Measurements from ENCODE around the gene DEFB123. TPM values are rescaled to one million over a fixed set of nuclear protein-coding genes. Genes with fewer than 3 reads are reported as not detected.

Gene DEFB123
- polyA plus RNA-seq, 1 of the 3 experiments (the other 2 are of a cell fraction), result not detected

DNA sequence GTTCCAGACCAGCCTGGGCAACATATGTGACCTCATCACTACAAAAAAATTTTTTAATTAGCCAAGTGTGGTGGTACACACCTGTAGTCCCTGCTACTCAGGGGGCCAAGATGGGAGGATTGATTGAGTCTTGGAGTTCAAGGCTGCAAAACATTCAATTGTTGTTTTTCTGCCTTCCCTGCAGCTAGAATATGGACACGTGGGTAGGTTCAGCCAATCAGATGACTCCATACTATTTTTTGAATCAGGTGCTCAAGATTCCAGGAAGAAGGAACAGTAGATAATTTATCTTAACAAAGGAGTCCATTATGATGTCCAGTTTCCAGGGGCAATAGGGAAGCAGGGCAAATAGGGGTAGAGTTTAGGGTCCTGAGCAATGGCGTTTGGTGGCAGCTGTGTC is 47.6 kb upstream of the DEFB123 start (continued):
- TF ChIP-seq MEF2A (IDR thresholded peaks at IDR 0.05; ENCODE audit: borderline replicate concordance, low read depth), result no peak

DNA sequence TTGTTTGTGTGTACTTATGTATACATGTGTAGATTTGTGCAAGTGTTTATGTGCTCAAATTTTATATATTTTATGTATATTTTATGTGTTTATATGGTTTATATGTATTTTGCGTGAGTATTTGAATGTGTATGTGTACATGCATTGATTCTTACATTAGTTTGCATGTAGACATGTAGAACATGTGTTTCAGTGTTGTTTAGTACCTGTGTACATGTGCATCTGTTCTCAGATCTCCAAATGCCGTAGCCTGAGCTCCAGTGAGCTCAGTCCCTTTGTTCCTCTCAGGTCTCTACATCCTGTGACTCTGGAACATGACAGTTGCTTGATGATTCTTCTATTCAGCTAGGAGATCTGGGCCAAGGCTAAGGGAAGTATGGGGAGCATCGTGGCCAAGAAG is 45.5 kb upstream of the DEFB123 start:
- Histone ChIP-seq H3K36me3 (replicated peaks in 1 of 2; ENCODE audit: control insufficient read depth in 1 of 2, insufficient read depth in 2 of 2, low read length in 1 of 2) (no peaks in the 10 kb centered on the region), H3K27me3 (ENCODE audit: insufficient read depth) (no peaks in the 10 kb centered on the region; the same call in 1 of the 2 replicates), H3K9me3 (no peaks in the 10 kb centered on the region), H3K9me2 (no peaks in the 10 kb centered on the region), H3K4me2 (no peak overlapping the region), H3K9ac (no peak overlapping the region), H4K20me1 (ENCODE audit: insufficient read depth) (no peaks in the 10 kb centered on the region), H3F3A (replicated peaks; ENCODE audit: insufficient read depth) (no peaks in the 10 kb centered on the region), H2AFZ (ENCODE audit: low read depth) (no peak overlapping the region), H3K27ac (ENCODE audit: low read depth in 2 of 2, low read length in 1 of 2) (no peak overlapping the region), H3K79me2 (ENCODE audit: insufficient read depth) (no peaks in the 10 kb centered on the region), H3K4me1 (ENCODE audit: control insufficient read depth in 1 of 2, insufficient read depth in 2 of 2, low read depth in 1 of 2, low read length in 1 of 2) (no peaks in the 10 kb centered on the region), H3K4me3 (ENCODE audit: low read depth in 2 of 2, low read length in 1 of 2) (no peak overlapping the region)
- DNase-seq, result no peak
- POLR2A ChIA-PET, result no interaction called here
- TF ChIP-seq TAF1 (IDR thresholded peaks at IDR 0.05; ENCODE audit: borderline replicate concordance, low read depth, low read length) (no peak), EP300 (IDR thresholded peaks at IDR 0.05; ENCODE audit: borderline replicate concordance in 1 of 2, low read depth in 1 of 2, low read length in 1 of 2) (no peak), RCOR1 (IDR thresholded peaks at IDR 0.05; ENCODE audit: low read length) (no peak), SIN3A (IDR thresholded peaks at IDR 0.05; ENCODE audit: borderline replicate concordance, low read depth, low read length) (no peak), NFIC (IDR thresholded peaks at IDR 0.05; ENCODE audit: borderline replicate concordance) (no peak), RXRA (IDR thresholded peaks at IDR 0.05; ENCODE audit: borderline replicate concordance, low read depth) (no peak), MEF2A (IDR thresholded peaks at IDR 0.05; ENCODE audit: borderline replicate concordance, low read depth) (no peak), YY1 (IDR thresholded peaks at IDR 0.05; ENCODE audit: low read depth) (no peak), CHD2 (IDR thresholded peaks at IDR 0.05; ENCODE audit: low read length, partially characterized antibody) (no peak)
- TF ChIP-seq, protein P1, sequence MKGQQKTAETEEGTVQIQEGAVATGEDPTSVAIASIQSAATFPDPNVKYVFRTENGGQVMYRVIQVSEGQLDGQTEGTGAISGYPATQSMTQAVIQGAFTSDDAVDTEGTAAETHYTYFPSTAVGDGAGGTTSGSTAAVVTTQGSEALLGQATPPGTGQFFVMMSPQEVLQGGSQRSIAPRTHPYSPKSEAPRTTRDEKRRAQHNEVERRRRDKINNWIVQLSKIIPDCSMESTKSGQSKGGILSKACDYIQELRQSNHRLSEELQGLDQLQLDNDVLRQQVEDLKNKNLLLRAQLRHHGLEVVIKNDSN (IDR thresholded peaks at IDR 0.05; ENCODE audit: borderline replicate concordance, low read depth), result no peak
- CTCF ChIA-PET, result no interaction called here
- 2% methylated on average over 3 of the region's 3 CpGs for WGBS (ENCODE audit: low lambda C conversion rate)

DNA sequence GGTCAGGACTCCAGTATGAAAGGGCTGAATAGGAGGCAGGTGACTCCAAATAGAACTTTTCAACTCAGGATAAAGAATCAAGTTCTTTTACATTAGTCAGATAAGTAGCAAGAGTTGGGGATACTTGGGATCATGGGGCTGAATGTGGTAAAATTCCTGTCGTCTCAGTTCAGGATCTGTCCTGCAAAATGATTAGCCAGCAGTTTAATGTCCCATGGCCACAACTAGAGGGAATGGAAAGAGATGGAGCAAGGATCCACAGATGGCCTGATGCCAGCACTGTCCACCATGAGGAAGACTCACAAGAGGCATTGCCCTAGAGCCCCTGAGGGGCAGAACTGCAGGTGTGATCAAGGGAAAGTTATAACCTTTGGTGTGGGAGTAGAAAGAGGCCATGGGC is 36.5 kb upstream of the DEFB123 start:
- H3F3A ChIP-seq (replicated peaks; ENCODE audit: insufficient read depth), result no peaks in the 10 kb centered on the region
- no peaks in the 10 kb centered on the region for H4K20me1 ChIP-seq (ENCODE audit: insufficient read depth)
- no peaks in the 10 kb centered on the region for H3K9me3 ChIP-seq
- no peak overlapping the region for H3K4me2 ChIP-seq
- no peak overlapping the region for H2AFZ ChIP-seq (ENCODE audit: low read depth)
- CTCF ChIA-PET, result no interaction called here
- DNase-seq, result no peak
- H3K4me3 ChIP-seq (ENCODE audit: low read depth in 2 of 2, low read length in 1 of 2), result no peak overlapping the region
- no peak overlapping the region for H3K9ac ChIP-seq
- no peak overlapping the region for H3K27ac ChIP-seq (ENCODE audit: low read depth in 2 of 2, low read length in 1 of 2)
- no peaks in the 10 kb centered on the region for H3K36me3 ChIP-seq (replicated peaks in 1 of 2; ENCODE audit: control insufficient read depth in 1 of 2, insufficient read depth in 2 of 2, low read length in 1 of 2)
- TF ChIP-seq, protein P1 (IDR thresholded peaks at IDR 0.05; ENCODE audit: borderline replicate concordance, low read depth), result no peak
- TF ChIP-seq RFX5 (IDR thresholded peaks at IDR 0.05; ENCODE audit: low read length) (no peak), FOSL2 (IDR thresholded peaks at IDR 0.05; ENCODE audit: borderline replicate concordance, low read depth) (no peak), JUND (IDR thresholded peaks at IDR 0.05) (no peak), FOXJ3 (CRISPR knock-in tag; IDR thresholded peaks at IDR 0.05) (no peak), TCF12 (IDR thresholded peaks at IDR 0.05) (no peak), NFIC (IDR thresholded peaks at IDR 0.05; ENCODE audit: borderline replicate concordance) (no peak), RCOR1 (IDR thresholded peaks at IDR 0.05; ENCODE audit: low read length) (no peak), MEF2A (IDR thresholded peaks at IDR 0.05; ENCODE audit: borderline replicate concordance, low read depth) (no peak)
- H3K4me1 ChIP-seq (ENCODE audit: control insufficient read depth in 1 of 2, insufficient read depth in 2 of 2, low read depth in 1 of 2, low read length in 1 of 2), result no peaks in the 10 kb centered on the region
- POLR2A ChIA-PET, result no interaction called here
- no peaks in the 10 kb centered on the region for H3K27me3 ChIP-seq (ENCODE audit: insufficient read depth)
- no peaks in the 10 kb centered on the region for H3K9me2 ChIP-seq
- WGBS (ENCODE audit: low lambda C conversion rate), result 0% methylated on average over 1 of the region's 1 CpG
- no peaks in the 10 kb centered on the region for H3K79me2 ChIP-seq (ENCODE audit: insufficient read depth)

Data from SK-N-SH (cell line).